Tibial nerve (tissue), 4 donors: ENCODE results near the gene STK4. TPM values are rescaled to one million over a fixed set of nuclear protein-coding genes. Genes with fewer than 3 reads are reported as not detected.

ENCODE experiments used
- DNase-seq, 2 donors: peaks; one replicate each; pipeline ENCODE4 v3.0.0-alpha.2; 2019; ENCODE audit warnings: low spot score in 2 of 2
- H3K27ac ChIP-seq, 4 donors: fragments of 200-600 bp; sonication (generic) in 3 of 4; one replicate each; pipeline ENCODE4 v1.5.1; 2017 to 2019; ENCODE audit warnings: mild to moderate bottlenecking in 1 of 4
- H3K27me3 ChIP-seq, 2 donors: fragments of 200-600 bp; sonication (generic) in 1 of 2; one replicate each; pipeline versions ENCODE4 v1.5.1 to v1.6.0; 2017 to 2019
- H3K36me3 ChIP-seq, 3 donors: fragments of 200-600 bp; sonication (generic); one replicate each; pipeline ENCODE4 v1.5.1; 2018 to 2019
- H3K4me1 ChIP-seq, 4 donors: fragments of 200-600 bp; sonication (generic) in 3 of 4; one replicate each; pipeline ENCODE4 v1.5.1; 2017 to 2019
- H3K4me3 ChIP-seq, 4 donors: fragments of 200-600 bp; sonication (generic) in 3 of 4; one replicate each; pipeline ENCODE4 v1.5.1; 2017 to 2019; ENCODE audit warnings: mild to moderate bottlenecking in 1 of 4, moderate library complexity in 1 of 4
- H3K9me3 ChIP-seq, 4 donors: fragments of 200-600 bp; sonication (generic) in 3 of 4; one replicate each; pipeline ENCODE4 v1.5.1; 2017 to 2019
- CTCF ChIP-seq, 5 experiments: fragments of 200-600 bp in 3 of 5; fragments of 450-650 bp in 2 of 5; sonication (generic) in 3 of 5; IDR thresholded peaks; one replicate each; pipeline ENCODE4 v1.5.1; 2016 to 2019; ENCODE audit warnings: antibody characterized with exemption in 5 of 5, mild to moderate bottlenecking in 3 of 5, moderate library complexity in 2 of 5
- EP300 ChIP-seq, 2 donors: sonication (generic); formaldehyde crosslinking; IDR thresholded peaks; one replicate each; pipeline ENCODE4 v1.6.1; 2017; ENCODE audit warnings: antibody characterized with exemption in 2 of 2, mild to moderate bottlenecking in 1 of 2
- POLR2A ChIP-seq, 2 donors: fragments of 450-650 bp; IDR thresholded peaks; one replicate each; pipeline ENCODE4 v1.6.1; 2017; ENCODE audit warnings: antibody characterized with exemption in 2 of 2, mild to moderate bottlenecking in 2 of 2, moderate library complexity in 2 of 2
- WGBS, 2 donors: methylation state at CpG; one replicate each; pipeline ENCODE4 v1.1.5; 2018; 5-methylcytosine and 5-hydroxymethylcytosine counted together
- total RNA-seq, 4 donors: library from RNA; depleted of rRNA; stranded (reverse); fragments of >200 nt; gene quantifications; one replicate each; pipeline ENCODE4 v1.1.0, GENCODE V29; 2016

STK4 gene
- total RNA-seq: 10 to 100 TPM; 24.3 to 28.5 (median 27.1) TPM

GRCh38 chr20:44966030-44966961 lies at the start of gene STK4:
Gene STK4, plus strand, starts transcription at chr20:44966512. Its CDS starts 57 bp downstream, at chr20:44966569.
- Histone ChIP-seq H3K27ac (peak within 1 kb of the TSS; percentile 77 to 94 (median 90)), H3K9me3 (no peaks in the 10 kb centered on the region), H3K4me1 (peaks cover 0 to 52% (median 11%) of the 10 kb centered on the region in 4 donors), H3K27me3 (no peaks in the 10 kb centered on the region), H3K36me3 (no peaks in the 10 kb centered on the region), H3K4me3 (peak within 1 kb of the TSS; percentile 67 to 96 (median 90))
- peak; percentile 28 to 82 (median 58) for TF ChIP-seq CTCF (IDR thresholded peaks at IDR 0.05)
- peak; percentile 75 to 88 for TF ChIP-seq POLR2A (IDR thresholded peaks at IDR 0.05)
- peak; percentile 93 to 96 for TF ChIP-seq EP300 (IDR thresholded peaks at IDR 0.05)
- DNase-seq: peak; percentile 85 to 89
- WGBS, 2 donors: 1 to 2% methylated on average over 44 to 47 of the region's 68 CpGs

- TF ChIP-seq POLR2A (IDR thresholded peaks at IDR 0.05) (no peak), EP300 (IDR thresholded peaks at IDR 0.05) (no peak), CTCF (IDR thresholded peaks at IDR 0.05) (no peak)
- no peak overlapping the region for H3K4me3 ChIP-seq
- no peak for DNase-seq
- H3K4me1 ChIP-seq: no peaks in the 10 kb centered on the region
- H3K9me3 ChIP-seq: no peaks in the 10 kb centered on the region
- 89 to 91% methylated on average over 12 of the region's 12 CpGs for WGBS, 2 donors
- no peaks in the 10 kb centered on the region for H3K27me3 ChIP-seq
- H3K36me3 ChIP-seq: peaks cover 0 to 46% (median 0%) of the 10 kb centered on the region in 3 donors
- no peak overlapping the region for H3K27ac ChIP-seq
Observed at GRCh38 chr20:44916586-44916985, 49.7 kb upstream of the STK4 start.

GRCh38 chr20:44917399-44917798 lies 48.9 kb upstream of the STK4 start:
- no peak for TF ChIP-seq EP300 (IDR thresholded peaks at IDR 0.05)
- no peak for TF ChIP-seq CTCF (IDR thresholded peaks at IDR 0.05)
- TF ChIP-seq POLR2A (IDR thresholded peaks at IDR 0.05): no peak
- WGBS, 2 donors: 94 to 96% methylated on average over 2 of the region's 2 CpGs
- no peaks in the 10 kb centered on the region for H3K9me3 ChIP-seq

GRCh38 chr20:44918342-44918741 lies 48.0 kb upstream of the STK4 start:
- no peak for TF ChIP-seq CTCF (IDR thresholded peaks at IDR 0.05)
- TF ChIP-seq POLR2A (IDR thresholded peaks at IDR 0.05): no peak
- TF ChIP-seq EP300 (IDR thresholded peaks at IDR 0.05): no peak
- no peak for DNase-seq
- peaks cover 0 to 45% (median 0%) of the 10 kb centered on the region in 3 donors for H3K36me3 ChIP-seq
- H3K27ac ChIP-seq: no peak overlapping the region
- no peaks in the 10 kb centered on the region for H3K27me3 ChIP-seq
- no peaks in the 10 kb centered on the region for H3K9me3 ChIP-seq
- no peaks in the 10 kb centered on the region for H3K4me1 ChIP-seq
- H3K4me3 ChIP-seq: no peak overlapping the region
- 94 to 97% methylated on average over 3 of the region's 3 CpGs for WGBS, 2 donors

More at GRCh38 chr20:44917399-44917798, 48.9 kb upstream of the STK4 start:
- no peaks in the 10 kb centered on the region for H3K4me1 ChIP-seq
- no peak overlapping the region for H3K27ac ChIP-seq
- H3K4me3 ChIP-seq: no peak overlapping the region
- H3K36me3 ChIP-seq: peaks cover 0 to 45% (median 0%) of the 10 kb centered on the region in 3 donors
- H3K27me3 ChIP-seq: no peaks in the 10 kb centered on the region
- no peak for DNase-seq

- DNase-seq: no peak
- no peaks in the 10 kb centered on the region for H3K4me1 ChIP-seq
- H3K27me3 ChIP-seq: no peaks in the 10 kb centered on the region
- H3K4me3 ChIP-seq: no peak overlapping the region
- 93 to 98% methylated on average over 9 to 10 of the region's 10 CpGs for WGBS, 2 donors
- TF ChIP-seq POLR2A (IDR thresholded peaks at IDR 0.05) (no peak), CTCF (IDR thresholded peaks at IDR 0.05) (no peak), EP300 (IDR thresholded peaks at IDR 0.05) (no peak)
- H3K36me3 ChIP-seq: peaks cover 0 to 45% (median 0%) of the 10 kb centered on the region in 3 donors
- H3K9me3 ChIP-seq: no peaks in the 10 kb centered on the region
- no peak overlapping the region for H3K27ac ChIP-seq
Observed at GRCh38 chr20:44918761-44919160, 47.6 kb upstream of the STK4 start.
